HG02571 (cell line): Measurements from ENCODE around the gene GRAP2.
A peak's percentile ranks its signal among the peaks of the same experiment; 100 is the strongest.
"Not testable (repeated sequence)": the region's sequence is repeated elsewhere in the genome, so short reads cannot be mapped to it uniquely, and the experiment has no call there.

Experiments
- ATAC-seq: cut with Tn5 transposase; IDR thresholded peaks from one replicate; pipeline ENCODE4 v1.9.1; 2021; ENCODE audit warnings: mild to moderate bottlenecking, moderate library complexity; ENCODE audit not compliant: unreplicated experiment

The GRAP2 gene

GRCh38 chr22:39900306-39901227 is at the start of gene GRAP2:
Gene GRAP2 (plus strand): TSS chr22:39901084. CDS start chr22:39947107, 46,023 bp downstream.
- ATAC-seq = peak; percentile 54

GRCh38 chr22:39851606-39852315 is 49.1 kb upstream of the GRAP2 start:
- ATAC-seq = no peak

GRCh38 chr22:39852799-39853198 is 48.1 kb upstream of the GRAP2 start:
- ATAC-seq = no peak

GRCh38 chr22:39856588-39856987 is 44.3 kb upstream of the GRAP2 start:
- ATAC-seq = no peak

- no peak for ATAC-seq
These were observed 40.8 kb upstream of the GRAP2 start for GRCh38 chr22:39859903-39860588.

- ATAC-seq = no peak
These were observed 32.1 kb upstream of the GRAP2 start for GRCh38 chr22:39868741-39869140.

GRCh38 chr22:39869797-39870196 is 31.1 kb upstream of the GRAP2 start:
- not testable (repeated sequence) for ATAC-seq

GRCh38 chr22:39871008-39871798 is 29.7 kb upstream of the GRAP2 start:
- no peak for ATAC-seq

- no peak for ATAC-seq
These were observed 28.3 kb upstream of the GRAP2 start for GRCh38 chr22:39872548-39872947.

- ATAC-seq = no peak
These were observed 26.9 kb upstream of the GRAP2 start for GRCh38 chr22:39873965-39874364.

- ATAC-seq = not testable (repeated sequence)
These were observed 25.6 kb upstream of the GRAP2 start for GRCh38 chr22:39875176-39875885.

GRCh38 chr22:39877079-39877845 is 23.6 kb upstream of the GRAP2 start:
- no peak for ATAC-seq

GRCh38 chr22:39880722-39881121 is 20.2 kb upstream of the GRAP2 start:
- ATAC-seq = no peak

- no peak for ATAC-seq
These were observed 17.8 kb upstream of the GRAP2 start for GRCh38 chr22:39883057-39883456.

GRCh38 chr22:39889924-39890323 is 11.0 kb upstream of the GRAP2 start:
- ATAC-seq = not testable (repeated sequence)

GRCh38 chr22:39893526-39893925 is 7.4 kb upstream of the GRAP2 start, which contains the start of gene ENTHD1:
Gene ENTHD1 (minus strand): TSS chr22:39893760. CDS start chr22:39887748, 6,012 bp downstream.
- no peak for ATAC-seq

- no peak for ATAC-seq
These were observed 6.3 kb upstream of the GRAP2 start for GRCh38 chr22:39894554-39895092.

GRCh38 chr22:39895682-39896081 is 5.2 kb upstream of the GRAP2 start:
- no peak for ATAC-seq
